PFSK-1 (cell line): Measurements from ENCODE around the gene OR56A1.

Source experiments
- FOXP2 ChIP-seq: optimal IDR thresholded peaks from 2 replicates; pipeline ENCODE3; 2011; ENCODE audit warnings: borderline replicate concordance, control low read depth, inconsistent platforms; ENCODE audit not compliant: insufficient read depth; ENCODE audit errors: extremely low read length, extremely low read depth
- POLR2AphosphoS5 ChIP-seq: IDR thresholded peaks from 2 replicates; pipeline ENCODE4 v1.6.1; 2012; ENCODE audit warnings: low read depth, mild to moderate bottlenecking, control low read depth, low read length, moderate library complexity
- REST ChIP-seq, 2 experiments: IDR thresholded peaks; 2 replicates each; pipeline versions ENCODE4 v1.6.1 to v1.8.0; 2011 to 2012; ENCODE audit warnings: low read depth in 2 of 2, low read length in 2 of 2, control low read depth in 1 of 2, inconsistent platforms in 1 of 2, mild to moderate bottlenecking in 1 of 2, moderate library complexity in 1 of 2; ENCODE audit not compliant: insufficient read depth in 1 of 2
- SIN3A ChIP-seq: IDR thresholded peaks from 2 replicates; pipeline ENCODE4 v1.6.1; 2012; ENCODE audit warnings: mild to moderate bottlenecking, low read length, moderate library complexity, borderline replicate concordance; ENCODE audit not compliant: insufficient read depth
- TAF1 ChIP-seq: IDR thresholded peaks from 2 replicates; pipeline ENCODE4 v1.6.1; 2012; ENCODE audit warnings: low read length, control low read depth, borderline replicate concordance; ENCODE audit not compliant: insufficient read depth

OR56A1 gene

GRCh38 chr11:6062691-6063358, 32.3 kb upstream of the OR56A1 start:
- TF ChIP-seq SIN3A, result no peak
- no peak for TF ChIP-seq REST (IDR thresholded peaks at IDR 0.05; ENCODE audit: insufficient read depth in 1 of 2, low read depth in 2 of 2, low read length in 2 of 2)
- TF ChIP-seq TAF1, result no peak
- TF ChIP-seq POLR2AphosphoS5, result no peak
- TF ChIP-seq FOXP2, result no peak

GRCh38 chr11:6061475-6061874, 30.9 kb upstream of the OR56A1 start:
- TF ChIP-seq POLR2AphosphoS5 (no peak), SIN3A (no peak), REST (IDR thresholded peaks at IDR 0.05; ENCODE audit: insufficient read depth in 1 of 2, low read depth in 2 of 2, low read length in 2 of 2) (no peak), TAF1 (no peak), FOXP2 (no peak)

- TF ChIP-seq TAF1, result no peak
- TF ChIP-seq FOXP2, result no peak
- no peak for TF ChIP-seq POLR2AphosphoS5
- no peak for TF ChIP-seq REST (IDR thresholded peaks at IDR 0.05; ENCODE audit: insufficient read depth in 1 of 2, low read depth in 2 of 2, low read length in 2 of 2)
- no peak for TF ChIP-seq SIN3A
Observed at GRCh38 chr11:6057452-6057851, 26.9 kb upstream of the OR56A1 start.

GRCh38 chr11:6055569-6055968, 25.0 kb upstream of the OR56A1 start:
- no peak for TF ChIP-seq TAF1
- no peak for TF ChIP-seq POLR2AphosphoS5
- TF ChIP-seq FOXP2, result no peak
- TF ChIP-seq SIN3A, result no peak
- TF ChIP-seq REST (IDR thresholded peaks at IDR 0.05; ENCODE audit: insufficient read depth in 1 of 2, low read depth in 2 of 2, low read length in 2 of 2), result no peak
